T1000 (cell line): Measurements from ENCODE around the gene RETREG1.

Source experiments
- DNase-seq: peaks from one replicate; lab custom pipeline; 2025; ENCODE audit warnings: mixed read lengths; lab: John Stamatoyannopoulos, UW

The RETREG1 gene

GRCh38 chr5:16580382-16580781, 36.4 kb downstream of the RETREG1 start:
- no peak for DNase-seq

- DNase-seq, result no peak
Observed at GRCh38 chr5:16579142-16579847, 37.5 kb downstream of the RETREG1 start.

GRCh38 chr5:16578474-16578883, 38.3 kb downstream of the RETREG1 start:
- DNase-seq, result no peak

- DNase-seq, result no peak
Observed at GRCh38 chr5:16577677-16578076, 39.1 kb downstream of the RETREG1 start.

- peak; percentile 43 for DNase-seq
Observed at GRCh38 chr5:16574789-16575721, 41.7 kb downstream of the RETREG1 start.

- DNase-seq, result no peak
Observed at GRCh38 chr5:16573401-16573800, 43.4 kb downstream of the RETREG1 start.

- DNase-seq, result no peak
Observed at GRCh38 chr5:16572289-16573015, 44.3 kb downstream of the RETREG1 start.

GRCh38 chr5:16571016-16571415, 45.8 kb downstream of the RETREG1 start:
- DNase-seq, result no peak

GRCh38 chr5:16570121-16570815, 46.5 kb downstream of the RETREG1 start:
- DNase-seq, result no peak

GRCh38 chr5:16568875-16569580, 47.8 kb downstream of the RETREG1 start:
- DNase-seq, result no peak

- no peak for DNase-seq
Observed at GRCh38 chr5:16567365-16567764, 49.4 kb downstream of the RETREG1 start.

GRCh38 chr5:16565118-16565517, 51.7 kb downstream of the RETREG1 start:
- no peak for DNase-seq

- no peak for DNase-seq
Observed at GRCh38 chr5:16564248-16564867, 52.4 kb downstream of the RETREG1 start.

GRCh38 chr5:16563686-16564085, 53.1 kb downstream of the RETREG1 start:
- no peak for DNase-seq

GRCh38 chr5:16561660-16562059, 55.1 kb downstream of the RETREG1 start:
- no peak for DNase-seq

GRCh38 chr5:16559702-16560101, 57.1 kb downstream of the RETREG1 start:
- no peak for DNase-seq

GRCh38 chr5:16558984-16559629, 57.7 kb downstream of the RETREG1 start:
- no peak for DNase-seq

- no peak for DNase-seq
Observed at GRCh38 chr5:16557477-16557876, 59.3 kb downstream of the RETREG1 start.

GRCh38 chr5:16554110-16554509, 62.7 kb downstream of the RETREG1 start:
- DNase-seq, result no peak

- DNase-seq, result no peak
Observed at GRCh38 chr5:16552666-16553343, 64.0 kb downstream of the RETREG1 start.
